ENCODE results near the gene ZNF462. TPM values are rescaled to one million over a fixed set of nuclear protein-coding genes. Genes with fewer than 3 reads are reported as not detected.

ZNF462 gene
- total RNA-seq, 1 experiment from 2014 or later: 34.5 TPM

DNA sequence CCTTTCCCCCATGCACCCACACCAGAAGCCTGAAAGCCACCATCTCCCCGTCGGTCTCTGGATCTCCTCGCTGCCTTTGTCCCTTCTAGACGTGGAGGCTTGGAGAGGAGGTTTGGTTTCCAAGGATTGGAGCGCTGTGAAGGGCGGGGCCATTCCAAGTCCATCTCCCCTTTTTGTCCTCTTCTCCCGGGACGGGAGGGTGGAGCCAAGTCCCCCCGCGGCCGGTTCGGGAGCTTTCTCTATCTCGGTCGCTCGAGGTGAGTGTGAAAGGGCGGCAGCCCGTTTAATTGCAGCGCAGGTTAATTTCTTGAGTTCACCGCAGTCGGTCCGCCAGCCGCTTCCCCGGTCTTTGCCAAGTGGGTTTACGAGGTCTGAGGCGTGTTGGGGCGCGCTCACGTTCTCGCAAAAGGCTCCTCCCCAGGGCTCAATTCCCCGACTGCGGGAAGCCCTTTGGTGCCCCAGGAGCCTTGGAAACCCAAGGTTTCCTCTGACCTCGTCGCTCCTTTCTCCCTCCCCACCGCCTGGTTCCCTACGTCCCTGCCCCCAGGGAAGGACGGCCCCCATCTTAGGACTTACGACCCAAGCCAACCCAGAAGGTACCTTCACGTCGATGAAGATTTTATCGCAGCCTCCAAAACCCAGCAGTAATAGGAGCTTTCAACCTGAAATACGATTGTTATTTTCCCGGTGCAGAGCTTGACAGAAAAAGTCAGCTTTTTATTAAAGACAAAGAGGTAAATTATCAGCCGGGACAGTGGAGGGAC is 2.8 kb upstream of the ZNF462 start:
- Mint-ChIP-seq H3K9me3 (ENCODE audit: unreplicated experiment) (no peaks in the 10 kb centered on the region), H3K36me3 (ENCODE audit: insufficient read depth, unreplicated experiment) (peaks cover 15% of the 10 kb centered on the region), H3K27ac (ENCODE audit: unreplicated experiment) (peak overlapping the region; percentile 32), H3K4me1 (ENCODE audit: low read depth, unreplicated experiment) (no peaks in the 10 kb centered on the region), H3K27me3 (ENCODE audit: insufficient read depth, unreplicated experiment) (no peaks in the 10 kb centered on the region), H3K4me3 (ENCODE audit: unreplicated experiment) (peak overlapping the region; percentile 89)
- no peaks in the 10 kb centered on the region for H3K27me3 ChIP-seq (replicated peaks; ENCODE audit: control insufficient read depth, insufficient read depth, low read length)
- H3K4me3 ChIP-seq (ENCODE audit: low read depth, low read length): peak overlapping the region; percentile 79
- H3K4me1 ChIP-seq: 0 out of 2 replicates have a peak, but pooled peaks cover 5% of the 10 kb centered on the region
- intact Hi-C loops (cut with micrococcal nuclease; ENCODE audit: unreplicated experiment): loop anchor here (2.0 to 10.0 kb wide), 6 partner anchors 65 to 958 kb away; no protein-coding TSS in a partner anchor
- DNase-seq: peak; percentile 48 to 67
- no peaks in the 10 kb centered on the region for H3K9me3 ChIP-seq
- BruUV-seq (replicated peaks): no TSS peak
- TF ChIP-seq, protein P1, sequence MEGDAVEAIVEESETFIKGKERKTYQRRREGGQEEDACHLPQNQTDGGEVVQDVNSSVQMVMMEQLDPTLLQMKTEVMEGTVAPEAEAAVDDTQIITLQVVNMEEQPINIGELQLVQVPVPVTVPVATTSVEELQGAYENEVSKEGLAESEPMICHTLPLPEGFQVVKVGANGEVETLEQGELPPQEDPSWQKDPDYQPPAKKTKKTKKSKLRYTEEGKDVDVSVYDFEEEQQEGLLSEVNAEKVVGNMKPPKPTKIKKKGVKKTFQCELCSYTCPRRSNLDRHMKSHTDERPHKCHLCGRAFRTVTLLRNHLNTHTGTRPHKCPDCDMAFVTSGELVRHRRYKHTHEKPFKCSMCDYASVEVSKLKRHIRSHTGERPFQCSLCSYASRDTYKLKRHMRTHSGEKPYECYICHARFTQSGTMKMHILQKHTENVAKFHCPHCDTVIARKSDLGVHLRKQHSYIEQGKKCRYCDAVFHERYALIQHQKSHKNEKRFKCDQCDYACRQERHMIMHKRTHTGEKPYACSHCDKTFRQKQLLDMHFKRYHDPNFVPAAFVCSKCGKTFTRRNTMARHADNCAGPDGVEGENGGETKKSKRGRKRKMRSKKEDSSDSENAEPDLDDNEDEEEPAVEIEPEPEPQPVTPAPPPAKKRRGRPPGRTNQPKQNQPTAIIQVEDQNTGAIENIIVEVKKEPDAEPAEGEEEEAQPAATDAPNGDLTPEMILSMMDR (IDR thresholded peaks at IDR 0.05; ENCODE audit: insufficient read depth in 1 of 2, low read depth in 1 of 2, low read length in 1 of 2, severe bottlenecking in 1 of 2, unreplicated experiment in 1 of 2): no peak
- ChIA-PET POLR2A (interaction anchor here (0.8 kb wide), 1 partner anchor 61 kb away, joined by 3 read pairs; no protein-coding TSS in a partner anchor), CTCF (interaction anchor here (0.5 kb wide), 1 partner anchor 221 kb away, joined by 3 read pairs; no protein-coding TSS in a partner anchor)
- H3K36me3 ChIP-seq (ENCODE audit: control insufficient read depth, insufficient read depth, low read length): no peaks in the 10 kb centered on the region

DNA sequence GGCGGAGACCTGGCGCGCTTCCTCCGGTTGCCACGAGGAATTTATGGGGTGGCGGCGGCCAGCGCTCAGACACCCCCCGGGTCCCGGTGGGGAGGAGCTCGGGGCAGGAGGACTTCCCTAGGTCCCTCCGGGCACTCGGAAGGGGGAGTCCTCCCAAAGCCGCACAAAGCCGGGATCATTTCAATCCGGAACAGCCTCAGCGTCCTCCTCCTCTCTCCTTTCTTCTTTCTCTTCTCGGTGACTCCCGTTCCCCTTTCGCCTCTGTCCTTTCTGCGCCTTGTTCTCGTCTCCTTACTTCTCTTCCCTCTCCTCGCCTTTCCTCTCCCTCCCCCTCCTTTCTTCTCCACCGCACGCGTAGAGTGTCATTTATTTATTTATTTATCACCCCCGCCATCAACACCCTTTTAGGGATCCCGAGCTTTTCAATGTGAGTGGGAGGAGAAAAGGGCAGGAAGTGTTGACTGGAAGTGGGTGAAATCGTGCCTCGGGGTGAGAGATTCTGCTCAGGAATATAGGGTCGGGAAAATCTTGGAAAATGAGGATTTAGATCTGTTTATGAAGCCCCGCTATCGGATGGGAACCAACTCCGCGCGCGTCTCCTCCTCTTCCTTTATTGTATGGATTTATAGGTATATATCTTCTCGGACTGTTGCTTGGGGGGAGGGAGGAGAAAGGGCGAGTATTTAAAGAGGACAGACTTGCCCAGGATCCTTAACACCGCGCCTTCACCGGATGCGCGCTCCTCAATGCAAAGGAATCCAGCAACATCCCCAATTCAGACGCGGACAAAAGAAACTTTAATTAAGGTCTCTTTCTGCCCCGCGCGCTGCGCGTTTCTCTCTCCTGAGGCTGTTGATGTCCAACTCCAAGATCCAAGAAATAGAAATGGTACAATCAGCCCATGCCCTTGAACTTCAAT is 2.0 kb upstream of the ZNF462 start:
- BruUV-seq (replicated peaks): no TSS peak
- CTCF ChIA-PET: no interaction called here

More for the DNA sequence above, 2.0 kb upstream of the ZNF462 start:
- Histone ChIP-seq H3K36me3 (ENCODE audit: control insufficient read depth, insufficient read depth, low read length) (no peaks in the 10 kb centered on the region), H3K4me3 (ENCODE audit: low read depth, low read length) (peak overlapping the region; percentile 79), H3K9me3 (no peaks in the 10 kb centered on the region), H3K27me3 (replicated peaks; ENCODE audit: control insufficient read depth, insufficient read depth, low read length) (no peaks in the 10 kb centered on the region), H3K4me1 (0 out of 2 replicates have a peak, but pooled peaks cover 6% of the 10 kb centered on the region)
- peak in 1 of 2 experiments; percentile 25 for DNase-seq
- peak overlapping the region; percentile 89 for H3K4me3 Mint-ChIP-seq (ENCODE audit: unreplicated experiment)
- H3K27me3 Mint-ChIP-seq (ENCODE audit: insufficient read depth, unreplicated experiment): no peaks in the 10 kb centered on the region
- H3K36me3 Mint-ChIP-seq (ENCODE audit: insufficient read depth, unreplicated experiment): peaks cover 15% of the 10 kb centered on the region
- TF ChIP-seq, protein P1 (IDR thresholded peaks at IDR 0.05; ENCODE audit: insufficient read depth in 1 of 2, low read depth in 1 of 2, low read length in 1 of 2, severe bottlenecking in 1 of 2, unreplicated experiment in 1 of 2): no peak
- H3K27ac Mint-ChIP-seq (ENCODE audit: unreplicated experiment): peak overlapping the region; percentile 32
- intact Hi-C loops (cut with micrococcal nuclease; ENCODE audit: unreplicated experiment): loop anchor here (2.0 to 10.0 kb wide), 6 partner anchors 66 to 959 kb away; no protein-coding TSS in a partner anchor
- H3K4me1 Mint-ChIP-seq (ENCODE audit: low read depth, unreplicated experiment): no peaks in the 10 kb centered on the region
- POLR2A ChIA-PET: interaction anchor here (0.8 kb wide), 1 partner anchor 60 kb away, joined by 3 read pairs; no protein-coding TSS in a partner anchor
- H3K9me3 Mint-ChIP-seq (ENCODE audit: unreplicated experiment): no peaks in the 10 kb centered on the region

Data from Caco-2 (cell line).